ENCODE results near the gene POU3F2. TPM values are rescaled to one million over a fixed set of nuclear protein-coding genes. Genes with fewer than 3 reads are reported as not detected.

POU3F2 gene
- total and polyA plus RNA-seq, 2 donors from 2014 or later, result not detected

DNA sequence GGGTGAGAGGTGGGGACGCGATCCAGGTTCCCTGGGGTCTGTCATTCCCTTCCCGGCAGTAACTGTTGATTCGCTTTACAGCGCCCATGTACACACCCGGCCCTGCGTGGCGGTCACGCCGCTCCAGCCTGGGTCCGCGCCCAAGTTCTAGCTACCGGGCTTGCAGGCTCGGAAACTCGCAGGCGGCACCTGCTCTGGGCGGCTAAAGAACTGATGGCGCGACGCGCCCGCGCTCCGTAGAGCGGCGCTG lies 1.4 kb upstream of the POU3F2 start:
- TF ChIP-seq, protein P1, sequence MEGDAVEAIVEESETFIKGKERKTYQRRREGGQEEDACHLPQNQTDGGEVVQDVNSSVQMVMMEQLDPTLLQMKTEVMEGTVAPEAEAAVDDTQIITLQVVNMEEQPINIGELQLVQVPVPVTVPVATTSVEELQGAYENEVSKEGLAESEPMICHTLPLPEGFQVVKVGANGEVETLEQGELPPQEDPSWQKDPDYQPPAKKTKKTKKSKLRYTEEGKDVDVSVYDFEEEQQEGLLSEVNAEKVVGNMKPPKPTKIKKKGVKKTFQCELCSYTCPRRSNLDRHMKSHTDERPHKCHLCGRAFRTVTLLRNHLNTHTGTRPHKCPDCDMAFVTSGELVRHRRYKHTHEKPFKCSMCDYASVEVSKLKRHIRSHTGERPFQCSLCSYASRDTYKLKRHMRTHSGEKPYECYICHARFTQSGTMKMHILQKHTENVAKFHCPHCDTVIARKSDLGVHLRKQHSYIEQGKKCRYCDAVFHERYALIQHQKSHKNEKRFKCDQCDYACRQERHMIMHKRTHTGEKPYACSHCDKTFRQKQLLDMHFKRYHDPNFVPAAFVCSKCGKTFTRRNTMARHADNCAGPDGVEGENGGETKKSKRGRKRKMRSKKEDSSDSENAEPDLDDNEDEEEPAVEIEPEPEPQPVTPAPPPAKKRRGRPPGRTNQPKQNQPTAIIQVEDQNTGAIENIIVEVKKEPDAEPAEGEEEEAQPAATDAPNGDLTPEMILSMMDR (IDR thresholded peaks at IDR 0.05; ENCODE audit: borderline replicate concordance, extremely low read depth, insufficient read depth), result no peak
- H3K36me3 ChIP-seq (ENCODE audit: control insufficient read depth in 2 of 3, insufficient read depth in 3 of 3, low read length in 3 of 3), result no peaks in the 10 kb centered on the region
- FAIRE-seq (no peak), DNase-seq (peak in 3 of 5 donors; percentile 51 to 79 (median 66))
- H3K9ac ChIP-seq (ENCODE audit: low read length in 3 of 3), result no peak overlapping the region
- no peaks in the 10 kb centered on the region for H3K9me3 ChIP-seq (ENCODE audit: control insufficient read depth in 2 of 3, insufficient read depth in 1 of 3, low read length in 3 of 3)
- intact Hi-C loops (cut with DNase I), result no loop called here
- H3K27ac ChIP-seq (ENCODE audit: low read depth in 2 of 2, low read length in 2 of 2), result no peak overlapping the region
- peak overlapping the region in 1 of 3 donors; percentile 71 for H3K4me3 ChIP-seq (ENCODE audit: low read length in 3 of 3)
- peaks cover 0 to 19% (median 4%) of the 10 kb centered on the region in 3 donors for H3K4me1 ChIP-seq (ENCODE audit: control insufficient read depth in 2 of 3, insufficient read depth in 2 of 3, low read depth in 1 of 3, low read length in 3 of 3)
- H3K27me3 ChIP-seq (ENCODE audit: control insufficient read depth, insufficient read depth, low read length), result peaks cover 70% of the 10 kb centered on the region

GRCh38 chr6:98833307-98834059 lies 891 bp upstream of the POU3F2 start:
- no peak for FAIRE-seq

GRCh38 chr6:98835149-98836024 lies 1.0 kb downstream of the POU3F2 start:
- Histone ChIP-seq H3K9ac (ENCODE audit: low read length in 3 of 3) (no peak overlapping the region), H3K4me3 (ENCODE audit: low read length in 3 of 3) (peak overlapping the region in 1 of 3 donors; percentile 5), H3K9me3 (ENCODE audit: control insufficient read depth in 2 of 3, insufficient read depth in 1 of 3, low read length in 3 of 3) (no peaks in the 10 kb centered on the region), H3K4me1 (ENCODE audit: control insufficient read depth in 2 of 3, insufficient read depth in 2 of 3, low read depth in 1 of 3, low read length in 3 of 3) (peaks cover 0 to 19% (median 4%) of the 10 kb centered on the region in 3 donors), H3K27ac (ENCODE audit: low read depth in 2 of 2, low read length in 2 of 2) (no peak overlapping the region), H3K27me3 (ENCODE audit: control insufficient read depth, insufficient read depth, low read length) (peaks cover 72% of the 10 kb centered on the region), H3K36me3 (ENCODE audit: control insufficient read depth in 2 of 3, insufficient read depth in 3 of 3, low read length in 3 of 3) (no peaks in the 10 kb centered on the region)
- FAIRE-seq (no peak), DNase-seq (peak in 4 of 5 donors; percentile 33 to 70 (median 52))
- intact Hi-C loops (cut with DNase I), result no loop called here
- TF ChIP-seq, protein P1 (IDR thresholded peaks at IDR 0.05; ENCODE audit: borderline replicate concordance, extremely low read depth, insufficient read depth), result no peak

More at GRCh38 chr6:98833307-98834059, 891 bp upstream of the POU3F2 start:
- Histone ChIP-seq H3K9me3 (ENCODE audit: control insufficient read depth in 2 of 3, insufficient read depth in 1 of 3, low read length in 3 of 3) (no peaks in the 10 kb centered on the region), H3K27me3 (ENCODE audit: control insufficient read depth, insufficient read depth, low read length) (peaks cover 70% of the 10 kb centered on the region), H3K4me1 (ENCODE audit: control insufficient read depth in 2 of 3, insufficient read depth in 2 of 3, low read depth in 1 of 3, low read length in 3 of 3) (peaks cover 0 to 19% (median 4%) of the 10 kb centered on the region in 3 donors), H3K4me3 (ENCODE audit: low read length in 3 of 3) (peak overlapping the region in 2 of 3 donors; percentile 71 to 76), H3K36me3 (ENCODE audit: control insufficient read depth in 2 of 3, insufficient read depth in 3 of 3, low read length in 3 of 3) (no peaks in the 10 kb centered on the region), H3K9ac (ENCODE audit: low read length in 3 of 3) (no peak overlapping the region), H3K27ac (ENCODE audit: low read depth in 2 of 2, low read length in 2 of 2) (no peak overlapping the region)
- peak in 4 of 5 donors; percentile 38 to 67 (median 56) for DNase-seq
- intact Hi-C loops (cut with DNase I), result no loop called here
- TF ChIP-seq, protein P1 (IDR thresholded peaks at IDR 0.05; ENCODE audit: borderline replicate concordance, extremely low read depth, insufficient read depth), result no peak

Data from kidney (tissue), 14 donors.